Gastrocnemius medialis (tissue), 4 donors: ENCODE data around the gene ADRM1.

ENCODE experiments used
- CTCF ChIP-seq, 5 experiments: fragments of 450-650 bp in 3 of 5; fragments of 200-600 bp in 2 of 5; sonication (generic) in 2 of 5; IDR thresholded peaks in 4 of 5; conservative IDR thresholded peaks in 1 of 5; 1 replicate in 4 of 5; 2 replicates in 1 of 5; pipeline ENCODE4 v1.5.1; 2016 to 2019; ENCODE audit warnings: antibody characterized with exemption in 5 of 5, mild to moderate bottlenecking in 3 of 5, moderate library complexity in 3 of 5
- POLR2A ChIP-seq, 2 donors: fragments of 450-650 bp; IDR thresholded peaks; one replicate each; pipeline ENCODE4 v1.6.1; 2017; ENCODE audit warnings: antibody characterized with exemption in 2 of 2, mild to moderate bottlenecking in 2 of 2, moderate library complexity in 2 of 2

- TF ChIP-seq CTCF (IDR thresholded peaks at IDR 0.05 in 4 of 5, conservative IDR thresholded peaks at IDR 0.05 in 1 of 5) (no peak), POLR2A (IDR thresholded peaks at IDR 0.05) (no peak)
Observed at GRCh38 chr20:62300319-62300718, 2.5 kb upstream of the ADRM1 start.
